Naive thymus-derived CD8-positive, alpha-beta T cell (primary cell): ENCODE results near the gene PPP1R3D. TPM values are rescaled to one million over a fixed set of nuclear protein-coding genes. Genes with fewer than 3 reads are reported as not detected.

Experiments
- ATAC-seq, 2 donors: fragments of 150-1000 bp; cut with Tn5 transposase in 1 of 2; sonication (Bioruptor Pico), chemical (Tn5 transposase) in 1 of 2; 1 replicate in 1 of 2; 2 replicates in 1 of 2; pipeline ENCODE4 v1.10.0; 2021; ENCODE audit warnings: mild to moderate bottlenecking in 2 of 2, moderate library complexity in 2 of 2
- POLR2A ChIA-PET: fragments of 350-600 bp; sonication (Branson Sonifier 250); formaldehyde crosslinking; loops from one replicate; lab custom pipeline; 2021; ENCODE audit warnings: antibody characterized with exemption; lab: Charles Lee
- DNase-seq, 10 donors: peaks; one replicate each; pipeline versions ENCODE4 v3.0.0 to v3.0.0-alpha.2; 2020 to 2022
- H3K27ac Mint-ChIP-seq, 10 donors: one replicate each; pipeline ENCODE4 v1.8.0; 2020 to 2022; ENCODE audit warnings: mild to moderate bottlenecking in 10 of 10, mixed read lengths in 10 of 10, moderate library complexity in 4 of 10, inconsistent platforms in 1 of 10
- H3K27me3 Mint-ChIP-seq, 5 donors: one replicate each; pipeline ENCODE4 v1.8.0; 2021 to 2022; ENCODE audit warnings: mixed read lengths in 5 of 5
- H3K36me3 Mint-ChIP-seq, 3 donors: one replicate each; pipeline ENCODE4 v1.8.0; 2020 to 2022; ENCODE audit warnings: mixed read lengths in 3 of 3, mild to moderate bottlenecking in 2 of 3, inconsistent platforms in 1 of 3
- H3K4me1 Mint-ChIP-seq, 4 donors: one replicate each; pipeline ENCODE4 v1.8.0; 2021 to 2022; ENCODE audit warnings: mixed read lengths in 4 of 4
- H3K4me3 Mint-ChIP-seq, 10 donors: one replicate each; pipeline ENCODE4 v1.8.0; 2020 to 2022; ENCODE audit warnings: mild to moderate bottlenecking in 10 of 10, mixed read lengths in 10 of 10, moderate library complexity in 6 of 10, inconsistent platforms in 1 of 10
- H3K9me3 Mint-ChIP-seq, 9 donors: one replicate each; pipeline ENCODE4 v1.8.0; 2020 to 2022; ENCODE audit warnings: mixed read lengths in 9 of 9, mild to moderate bottlenecking in 3 of 9, inconsistent platforms in 1 of 9, moderate library complexity in 1 of 9
- polyA plus RNA-seq, 3 donors: library from polyadenylated mRNA; unstranded; fragments of 300-500 nt; fragmentation: Illumina TruSeq; gene quantifications; one replicate each; pipeline ENCODE4 v1.2.3, GENCODE V29; 2021
- total RNA-seq, 8 experiments: library from RNA in 2 of 8; stranded (reverse) in 2 of 8; gene quantifications; one replicate each; pipeline ENCODE4 v1.2.3 and lab custom pipeline; 2021 to 2026

PPP1R3D gene
- total and polyA plus RNA-seq, 5 experiments from 2014 or later, result 1.3 to 8.1 (median 2.7) TPM

DNA sequence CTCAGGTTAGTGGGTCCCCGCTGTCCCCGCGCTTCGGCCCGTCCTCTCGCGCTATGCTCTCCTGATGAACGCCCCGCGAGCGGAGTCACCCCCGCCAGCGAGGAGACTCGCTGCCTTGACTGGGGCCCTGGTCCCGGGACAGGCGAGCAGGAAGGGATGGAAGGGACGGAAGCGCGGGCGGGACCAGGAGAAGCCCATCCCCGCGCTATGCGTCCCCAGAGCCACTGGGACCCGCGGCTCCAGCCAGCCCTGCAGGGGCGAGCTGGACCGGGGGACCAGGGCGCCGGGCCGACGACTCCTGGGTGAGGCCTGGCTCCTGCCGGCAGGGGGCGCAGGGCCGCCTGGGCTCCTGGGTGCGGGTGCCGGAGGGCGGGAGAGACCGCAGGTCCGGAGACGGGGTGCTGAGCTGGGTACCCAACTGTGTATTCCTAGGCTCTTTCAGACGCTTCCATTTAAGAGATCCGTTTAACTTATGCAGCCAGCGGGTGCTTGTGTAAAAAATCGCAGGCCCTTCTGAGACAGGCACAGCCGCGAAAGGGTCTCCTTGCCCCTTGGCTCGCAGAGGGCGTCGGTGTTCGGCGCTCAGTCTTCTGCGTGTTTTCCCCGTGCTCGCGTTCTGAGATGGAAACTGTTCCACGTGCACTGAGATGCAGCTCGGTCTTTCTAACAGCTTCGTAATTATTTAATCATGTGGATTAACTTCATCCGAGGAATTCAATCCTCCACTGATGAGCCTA lies 6.1 kb downstream of the PPP1R3D start:
- Mint-ChIP-seq H3K36me3 (peaks cover 0 to 3% (median 0%) of the 10 kb centered on the region in 3 donors), H3K27ac (peak overlapping the region in 8 of 10 donors; percentile 47 to 92 (median 71)), H3K4me3 (peak overlapping the region; percentile 71 to 89 (median 80)), H3K9me3 (no peaks in the 10 kb centered on the region), H3K27me3 (peaks cover 0 to 2% (median 0%) of the 10 kb centered on the region in 5 donors), H3K4me1 (peaks cover 6 to 43% (median 30%) of the 10 kb centered on the region in 4 donors)
- ATAC-seq, result peak; percentile 67 to 77
- POLR2A ChIA-PET, result interaction anchor here (0.9 kb wide), 1 partner anchor 10 kb away, joined by 3 read pairs; no protein-coding TSS in a partner anchor
- DNase-seq, result peak; percentile 52 to 84 (median 76)

DNA sequence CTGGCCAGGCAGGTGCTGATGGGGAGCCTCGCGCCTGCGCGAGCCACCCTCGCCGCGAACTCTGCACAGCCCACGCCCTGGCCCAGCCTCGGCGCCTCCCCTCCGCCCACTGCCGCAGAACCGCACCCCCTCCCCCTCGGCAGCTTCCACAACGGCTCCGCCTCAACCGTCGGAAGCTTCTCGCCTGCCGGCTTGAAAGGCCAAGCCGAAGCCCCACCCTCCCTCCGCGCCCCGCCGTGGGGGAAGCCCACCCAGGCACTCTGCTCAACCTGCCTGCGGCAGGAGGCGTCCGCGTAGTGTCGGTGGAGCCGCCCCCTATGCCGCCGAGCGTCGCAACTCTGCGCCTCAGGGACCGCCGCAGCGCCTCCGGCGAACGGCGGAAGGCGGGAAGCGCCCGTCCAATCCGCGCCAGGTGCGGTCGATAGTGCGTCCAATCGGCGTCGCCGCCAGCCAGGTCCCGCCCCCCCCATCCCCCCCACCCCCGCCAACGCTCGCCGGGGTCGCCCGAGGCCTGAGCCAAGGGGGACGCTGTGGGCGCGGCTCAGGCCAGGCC lies 6.7 kb downstream of the PPP1R3D start, which contains the start of gene SYCP2:
Gene SYCP2 (minus strand): TSS at position 342 of the 553 bp plus-strand sequence. CDS start 11,224 bp downstream, outside the sequence.
- peaks cover 0 to 2% (median 0%) of the 10 kb centered on the region in 5 donors for H3K27me3 Mint-ChIP-seq
- ATAC-seq, result peak; percentile 86 to 88
- H3K4me3 Mint-ChIP-seq, result peak within 1 kb of the TSS; percentile 71 to 89 (median 80)
- H3K4me1 Mint-ChIP-seq, result peaks cover 4 to 37% (median 24%) of the 10 kb centered on the region in 4 donors
- no peaks in the 10 kb centered on the region for H3K9me3 Mint-ChIP-seq
- POLR2A ChIA-PET, result no interaction called here
- peak within 1 kb of the TSS in 8 of 10 donors; percentile 47 to 92 (median 74) for H3K27ac Mint-ChIP-seq
- peaks cover 0 to 2% (median 0%) of the 10 kb centered on the region in 3 donors for H3K36me3 Mint-ChIP-seq
- DNase-seq, result peak in 9 of 10 donors; percentile 58 to 86 (median 67)

DNA sequence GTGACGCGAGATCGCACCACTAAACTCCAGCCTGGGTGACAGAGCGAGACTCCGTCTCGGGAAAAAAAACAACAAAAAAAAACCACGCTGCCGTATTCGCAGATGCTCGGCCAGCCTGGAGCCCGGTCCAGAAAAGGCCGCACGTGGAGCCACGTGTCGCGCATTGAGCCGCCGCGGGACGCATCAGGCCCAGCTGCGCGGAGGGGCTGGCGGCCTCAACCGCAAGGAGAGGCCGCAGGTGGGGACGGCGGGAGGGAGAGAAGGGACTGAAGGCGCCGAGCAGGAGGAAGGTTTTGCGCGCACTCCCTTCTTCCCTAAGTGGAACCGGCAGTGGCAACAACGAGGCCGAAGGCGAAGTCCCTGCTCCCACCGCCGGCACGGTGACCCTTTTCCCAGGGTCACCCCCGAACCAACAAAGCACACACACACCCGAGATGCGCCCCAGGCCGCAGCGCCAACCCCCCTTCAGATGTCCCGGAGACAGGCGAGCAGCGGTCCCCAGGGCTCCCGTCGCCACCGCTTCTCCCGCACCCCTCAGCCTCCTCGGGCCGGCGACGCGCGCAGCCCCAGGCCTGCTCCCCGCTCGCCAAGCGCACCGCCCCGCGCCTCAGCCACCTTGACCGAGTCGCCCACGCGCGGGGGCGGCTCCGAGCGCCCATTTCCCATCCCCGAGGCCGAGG lies 7.3 kb downstream of the PPP1R3D start:
- peak overlapping the region; percentile 47 to 84 (median 74) for H3K4me3 Mint-ChIP-seq
- H3K27ac Mint-ChIP-seq, result peak overlapping the region in 2 of 10 donors; percentile 59 to 72
- ATAC-seq, result no peak
- H3K27me3 Mint-ChIP-seq, result peaks cover 0 to 2% (median 0%) of the 10 kb centered on the region in 5 donors
- H3K36me3 Mint-ChIP-seq, result no peaks in the 10 kb centered on the region
- peaks cover 4 to 31% (median 18%) of the 10 kb centered on the region in 4 donors for H3K4me1 Mint-ChIP-seq
- POLR2A ChIA-PET, result no interaction called here
- peak in 1 of 10 donors; percentile 9 for DNase-seq
- H3K9me3 Mint-ChIP-seq, result no peaks in the 10 kb centered on the region

DNA sequence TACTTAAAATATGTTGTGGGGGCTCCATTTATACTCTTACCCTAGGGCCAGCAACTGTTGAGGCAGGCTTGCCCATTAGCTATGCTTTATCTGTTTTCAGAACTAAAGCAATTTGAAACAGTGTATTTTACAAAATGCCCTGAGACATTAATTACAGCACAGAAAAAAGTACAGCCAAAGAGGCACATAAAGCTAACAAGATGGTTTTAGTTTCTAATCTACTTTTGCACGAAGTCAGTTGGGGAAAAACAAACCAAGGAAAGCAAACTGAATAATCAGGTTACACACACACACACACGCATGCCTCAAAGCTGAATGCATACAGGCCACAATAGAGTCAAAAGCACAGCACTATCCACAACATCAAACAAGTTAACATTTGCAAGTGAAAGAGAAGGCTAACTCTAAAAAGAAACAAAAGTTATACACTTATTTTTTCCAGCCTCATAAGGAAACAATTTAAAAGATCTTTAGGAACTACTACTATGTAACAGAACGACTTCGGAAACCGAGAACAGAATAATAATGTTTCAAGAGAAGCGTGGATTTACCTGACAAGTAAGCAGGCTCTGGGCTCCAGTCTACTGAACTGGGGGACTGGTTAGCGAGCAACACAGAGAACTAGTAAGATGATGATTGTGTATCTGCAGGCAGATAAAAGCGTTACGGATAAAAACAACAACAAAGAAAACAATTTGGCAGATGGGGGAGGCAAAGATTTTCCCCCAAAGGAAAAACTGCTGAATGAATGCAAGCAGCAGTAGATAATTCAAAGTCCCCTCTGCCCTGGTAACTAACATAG lies 8.4 kb downstream of the PPP1R3D start:
- no peaks in the 10 kb centered on the region for H3K9me3 Mint-ChIP-seq
- no peaks in the 10 kb centered on the region for H3K36me3 Mint-ChIP-seq
- ATAC-seq (no peak), DNase-seq (no peak)
- H3K4me3 Mint-ChIP-seq, result peak overlapping the region; percentile 37 to 84 (median 68)
- H3K27me3 Mint-ChIP-seq, result peaks cover 0 to 2% (median 0%) of the 10 kb centered on the region in 5 donors
- POLR2A ChIA-PET, result no interaction called here
- H3K27ac Mint-ChIP-seq, result peak overlapping the region in 7 of 10 donors; percentile 47 to 88 (median 67)
- peaks cover 4 to 21% (median 15%) of the 10 kb centered on the region in 4 donors for H3K4me1 Mint-ChIP-seq

DNA sequence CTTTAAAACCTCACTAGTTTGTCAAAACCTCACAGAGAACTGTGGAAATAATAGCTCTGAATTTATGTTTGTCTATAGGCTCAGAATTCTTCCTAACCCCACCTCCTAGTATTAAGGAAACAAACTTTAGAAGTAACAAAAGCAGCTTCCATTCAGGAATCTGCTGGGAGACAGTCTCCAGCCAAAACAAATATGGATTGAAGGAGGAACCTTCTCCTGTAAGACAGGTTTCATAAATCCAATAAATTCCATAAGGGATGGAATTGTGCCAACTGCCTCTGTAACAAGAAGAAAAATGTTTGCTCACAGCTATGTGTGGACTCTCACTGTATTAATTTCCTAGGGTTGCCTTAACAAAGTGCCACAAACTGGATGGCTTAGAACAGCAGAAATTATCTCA lies 14.2 kb downstream of the PPP1R3D start:
- no peaks in the 10 kb centered on the region for H3K36me3 Mint-ChIP-seq
- H3K4me1 Mint-ChIP-seq, result no peaks in the 10 kb centered on the region
- peaks cover 0 to 8% (median 0%) of the 10 kb centered on the region in 5 donors for H3K27me3 Mint-ChIP-seq
- no peaks in the 10 kb centered on the region for H3K9me3 Mint-ChIP-seq
- no peak overlapping the region for H3K27ac Mint-ChIP-seq
- POLR2A ChIA-PET, result no interaction called here
- H3K4me3 Mint-ChIP-seq, result no peak overlapping the region
- DNase-seq (no peak), ATAC-seq (no peak)

DNA sequence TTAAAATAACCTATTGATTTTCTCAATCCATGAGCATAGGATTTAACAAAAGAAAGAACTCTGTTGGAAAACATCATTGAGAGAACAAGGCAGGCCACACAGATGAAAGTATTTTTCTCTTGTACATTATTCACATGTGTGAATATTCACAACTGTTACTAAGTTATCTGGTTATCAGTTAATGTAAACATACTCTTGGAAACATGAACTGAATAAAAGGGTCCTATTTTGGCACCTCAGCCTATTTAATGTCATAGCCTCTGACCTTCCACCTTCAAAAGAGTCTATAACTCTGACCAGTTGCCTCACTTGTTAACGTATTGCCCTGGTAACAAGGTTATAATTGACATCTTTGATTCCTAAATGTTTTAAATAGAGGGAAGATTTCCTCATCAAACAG lies 14.7 kb downstream of the PPP1R3D start:
- peaks cover 0 to 10% (median 0%) of the 10 kb centered on the region in 5 donors for H3K27me3 Mint-ChIP-seq
- DNase-seq, result no peak
- H3K4me1 Mint-ChIP-seq, result no peaks in the 10 kb centered on the region
- H3K9me3 Mint-ChIP-seq, result no peaks in the 10 kb centered on the region
- ATAC-seq, result no peak
- POLR2A ChIA-PET, result no interaction called here
- H3K4me3 Mint-ChIP-seq, result no peak overlapping the region
- no peaks in the 10 kb centered on the region for H3K36me3 Mint-ChIP-seq
- no peak overlapping the region for H3K27ac Mint-ChIP-seq

DNA sequence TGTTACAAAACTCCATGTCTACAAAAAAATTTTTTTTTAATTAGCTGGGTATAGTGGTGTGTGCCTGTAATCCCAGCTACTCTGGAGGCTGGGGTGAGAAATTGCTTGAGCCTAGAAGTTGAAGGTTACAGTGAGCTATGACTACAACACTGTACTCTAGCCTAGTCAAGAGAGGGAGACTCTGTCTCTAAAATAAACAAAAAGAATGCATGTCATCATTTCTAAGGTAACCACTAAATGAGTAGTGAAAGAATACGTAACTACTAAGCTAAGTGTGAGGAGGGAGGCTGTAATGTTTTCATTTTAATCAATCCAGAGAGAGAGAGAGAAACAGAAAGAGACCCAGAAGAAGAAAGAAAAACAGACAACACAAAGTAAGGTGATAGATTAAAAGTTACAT lies 16.6 kb downstream of the PPP1R3D start:
- Mint-ChIP-seq H3K27ac (no peak overlapping the region), H3K27me3 (peaks cover 0 to 10% (median 0%) of the 10 kb centered on the region in 5 donors), H3K36me3 (no peaks in the 10 kb centered on the region), H3K4me3 (no peak overlapping the region), H3K4me1 (no peaks in the 10 kb centered on the region), H3K9me3 (no peaks in the 10 kb centered on the region)
- POLR2A ChIA-PET, result no interaction called here
- ATAC-seq (no peak), DNase-seq (no peak)

DNA sequence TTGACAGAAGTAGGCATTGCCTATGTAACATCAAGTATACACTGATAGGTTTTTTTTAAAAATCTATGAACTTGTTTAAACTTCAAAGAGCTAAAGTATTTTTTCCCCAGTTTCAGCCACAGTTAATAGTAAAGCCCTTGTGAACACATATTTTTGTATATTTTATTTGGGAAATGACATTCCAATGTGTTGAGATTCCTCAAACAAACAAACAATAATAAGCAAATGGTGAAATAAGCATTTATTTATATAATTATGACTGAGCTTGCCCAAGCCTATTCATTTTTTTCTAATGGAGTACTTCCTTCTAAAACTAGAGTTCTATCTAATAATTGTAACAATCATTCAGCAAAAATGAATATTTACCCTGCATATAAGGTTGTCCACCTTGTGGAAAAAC lies 19.2 kb downstream of the PPP1R3D start:
- ATAC-seq (no peak), DNase-seq (no peak)
- Mint-ChIP-seq H3K27me3 (peaks cover 0 to 10% (median 0%) of the 10 kb centered on the region in 5 donors), H3K27ac (no peak overlapping the region), H3K36me3 (no peaks in the 10 kb centered on the region), H3K4me3 (no peak overlapping the region), H3K9me3 (no peaks in the 10 kb centered on the region), H3K4me1 (no peaks in the 10 kb centered on the region)
- POLR2A ChIA-PET, result no interaction called here

DNA sequence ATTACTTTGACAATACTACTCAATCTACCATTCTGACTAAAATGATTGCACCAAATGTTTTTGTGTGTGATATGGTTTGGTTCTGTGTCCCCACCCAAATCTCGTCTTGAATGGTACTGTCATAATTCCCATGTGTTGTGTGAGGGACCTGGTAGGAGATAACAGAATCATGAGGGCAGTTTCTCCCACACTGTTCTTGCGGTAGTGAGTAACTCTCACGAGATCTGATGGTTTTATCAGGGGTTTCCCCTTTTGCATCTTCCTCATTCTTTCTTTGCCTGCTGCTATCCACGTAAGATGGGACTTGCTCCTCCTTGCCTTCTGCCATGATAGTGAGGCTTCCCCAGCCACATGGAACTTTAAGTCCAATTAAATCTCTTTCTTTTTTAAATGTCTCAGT lies 27.5 kb downstream of the PPP1R3D start:
- ATAC-seq (no peak), DNase-seq (no peak)
- H3K36me3 Mint-ChIP-seq, result no peaks in the 10 kb centered on the region
- no peak overlapping the region for H3K27ac Mint-ChIP-seq
- peaks cover 0 to 3% (median under 1%) of the 10 kb centered on the region in 5 donors for H3K27me3 Mint-ChIP-seq
- H3K4me1 Mint-ChIP-seq, result no peaks in the 10 kb centered on the region
- H3K4me3 Mint-ChIP-seq, result no peak overlapping the region
- H3K9me3 Mint-ChIP-seq, result no peaks in the 10 kb centered on the region
- POLR2A ChIA-PET, result no interaction called here

DNA sequence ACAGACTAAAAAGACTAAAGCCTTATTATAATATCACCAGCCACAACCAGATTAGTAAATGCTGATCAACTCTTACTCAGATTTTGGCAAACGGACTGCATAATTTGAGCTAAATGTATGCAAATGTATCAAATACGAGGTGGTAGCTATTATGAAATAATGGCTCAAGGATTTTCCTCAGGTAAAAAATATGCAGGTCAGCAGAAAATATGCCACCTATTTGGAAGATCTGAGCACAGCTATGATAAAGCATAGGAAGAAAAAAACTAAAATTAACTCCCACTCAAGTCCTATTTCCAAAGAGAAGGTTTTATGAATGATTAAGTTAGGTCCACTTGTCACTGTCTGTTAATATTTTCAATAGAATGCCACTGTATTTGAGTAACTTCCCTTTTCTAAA lies 29.1 kb downstream of the PPP1R3D start:
- no peaks in the 10 kb centered on the region for H3K36me3 Mint-ChIP-seq
- H3K27ac Mint-ChIP-seq, result no peak overlapping the region
- no peaks in the 10 kb centered on the region for H3K9me3 Mint-ChIP-seq
- POLR2A ChIA-PET, result no interaction called here
- ATAC-seq, result no peak
- no peak overlapping the region for H3K4me3 Mint-ChIP-seq
- peaks cover 0 to 4% (median 1%) of the 10 kb centered on the region in 5 donors for H3K27me3 Mint-ChIP-seq
- H3K4me1 Mint-ChIP-seq, result no peaks in the 10 kb centered on the region
- DNase-seq, result no peak

DNA sequence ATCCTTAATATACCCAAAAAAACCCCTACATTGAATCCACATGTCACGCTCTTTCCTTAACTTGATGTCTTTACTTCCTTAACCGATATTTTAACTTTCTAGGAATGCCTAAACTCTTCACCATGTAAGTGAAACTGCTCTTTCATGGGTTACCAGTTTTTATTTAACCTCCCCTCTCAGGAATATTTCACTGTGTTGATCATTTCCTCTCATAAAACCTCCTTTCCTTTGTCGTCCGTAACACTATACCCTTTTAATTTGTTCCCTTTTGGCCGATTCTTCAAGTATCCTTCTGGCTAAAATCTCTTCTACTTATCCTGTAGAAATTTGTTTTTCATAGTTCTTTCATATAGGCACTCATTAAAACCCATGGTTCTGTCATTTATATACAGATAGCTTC lies 31.2 kb downstream of the PPP1R3D start:
- Mint-ChIP-seq H3K27me3 (peaks cover 0 to 5% (median 1%) of the 10 kb centered on the region in 5 donors), H3K4me1 (no peaks in the 10 kb centered on the region), H3K36me3 (peaks cover 0 to 6% (median 1%) of the 10 kb centered on the region in 3 donors), H3K4me3 (no peak overlapping the region), H3K27ac (no peak overlapping the region), H3K9me3 (no peaks in the 10 kb centered on the region)
- no peak for DNase-seq
- ATAC-seq, result no peak
- POLR2A ChIA-PET, result no interaction called here

DNA sequence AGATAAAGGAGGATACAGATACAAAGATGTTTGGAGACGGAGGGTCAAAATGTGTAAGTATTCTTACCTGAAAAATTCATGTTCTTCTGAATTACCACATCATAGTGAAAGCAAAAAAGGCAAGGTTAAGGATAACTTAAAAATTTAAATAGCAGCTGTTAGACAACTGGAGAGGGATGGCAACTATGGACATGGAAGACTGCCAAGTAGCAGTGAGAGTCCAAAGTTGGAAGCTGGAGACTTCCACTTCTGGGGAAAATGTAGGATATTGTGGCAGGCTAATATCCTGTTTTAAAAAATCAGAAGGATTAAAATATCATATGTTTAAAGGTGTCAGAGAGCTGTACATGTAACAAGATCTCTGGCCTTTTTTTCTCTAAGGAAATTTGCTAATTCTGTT lies 36.5 kb downstream of the PPP1R3D start:
- Mint-ChIP-seq H3K27ac (no peak overlapping the region), H3K36me3 (peaks cover 5 to 26% (median 12%) of the 10 kb centered on the region in 3 donors), H3K9me3 (no peaks in the 10 kb centered on the region), H3K4me3 (no peak overlapping the region), H3K4me1 (no peaks in the 10 kb centered on the region), H3K27me3 (peaks cover 0 to 10% (median 1%) of the 10 kb centered on the region in 5 donors)
- POLR2A ChIA-PET, result no interaction called here
- ATAC-seq (no peak), DNase-seq (no peak)
